Memory B cell (primary cell): ENCODE results near the gene AGBL4.
"Not testable (repeated sequence)": the region's sequence is repeated elsewhere in the genome, so short reads cannot be mapped to it uniquely, and the experiment has no call there.

Experiments used
- ATAC-seq: fragments of 150-1000 bp; cut with Tn5 transposase; 2 replicates; pipeline ENCODE4 v1.10.0; 2021; ENCODE audit warnings: low read depth, mild to moderate bottlenecking, moderate library complexity
- DNase-seq, 2 donors: peaks; one replicate each; pipeline ENCODE4 v3.0.0; 2022; ENCODE audit warnings: low spot score in 2 of 2
- H3K27ac Mint-ChIP-seq: one replicate; pipeline ENCODE4 v1.8.0; 2022; ENCODE audit warnings: mild to moderate bottlenecking, moderate library complexity, mixed read lengths
- H3K27me3 Mint-ChIP-seq: one replicate; pipeline ENCODE4 v1.8.0; 2022; ENCODE audit warnings: mixed read lengths
- H3K36me3 Mint-ChIP-seq: one replicate; pipeline ENCODE4 v1.8.0; 2022; ENCODE audit warnings: mild to moderate bottlenecking, mixed read lengths
- H3K4me1 Mint-ChIP-seq: one replicate; pipeline ENCODE4 v1.8.0; 2022; ENCODE audit warnings: mixed read lengths
- H3K4me3 Mint-ChIP-seq: one replicate; pipeline ENCODE4 v1.8.0; 2022; ENCODE audit warnings: mild to moderate bottlenecking, moderate library complexity, mixed read lengths
- H3K9me3 Mint-ChIP-seq: one replicate; pipeline ENCODE4 v1.8.0; 2022; ENCODE audit warnings: mixed read lengths

AGBL4 gene

DNA sequence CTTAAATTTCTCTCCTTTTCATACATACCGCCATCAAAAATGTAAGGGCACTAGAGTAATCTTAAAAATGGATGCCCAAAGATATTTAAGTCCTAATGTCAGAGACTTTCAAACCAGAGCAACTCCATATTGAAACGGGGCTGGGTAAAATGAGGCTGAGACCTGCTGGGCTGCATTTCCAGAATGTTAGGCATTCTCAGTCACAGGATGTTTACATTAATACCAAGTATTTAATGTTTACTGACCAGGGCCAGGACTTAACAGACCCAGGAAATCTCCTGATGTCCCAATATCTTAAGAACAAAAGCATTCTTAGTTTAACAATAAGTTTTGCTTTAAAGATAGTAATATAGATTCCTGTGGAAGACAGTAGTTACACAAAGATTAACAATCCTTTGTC lies 683.2 kb downstream of the AGBL4 start:
- H3K9me3 Mint-ChIP-seq, result peaks cover 6% of the 10 kb centered on the region
- no peaks in the 10 kb centered on the region for H3K4me1 Mint-ChIP-seq
- no peak for ATAC-seq
- H3K4me3 Mint-ChIP-seq, result no peak overlapping the region
- H3K27ac Mint-ChIP-seq, result no peak overlapping the region
- no peaks in the 10 kb centered on the region for H3K36me3 Mint-ChIP-seq
- peaks cover 6% of the 10 kb centered on the region for H3K27me3 Mint-ChIP-seq
- DNase-seq, result no peak

DNA sequence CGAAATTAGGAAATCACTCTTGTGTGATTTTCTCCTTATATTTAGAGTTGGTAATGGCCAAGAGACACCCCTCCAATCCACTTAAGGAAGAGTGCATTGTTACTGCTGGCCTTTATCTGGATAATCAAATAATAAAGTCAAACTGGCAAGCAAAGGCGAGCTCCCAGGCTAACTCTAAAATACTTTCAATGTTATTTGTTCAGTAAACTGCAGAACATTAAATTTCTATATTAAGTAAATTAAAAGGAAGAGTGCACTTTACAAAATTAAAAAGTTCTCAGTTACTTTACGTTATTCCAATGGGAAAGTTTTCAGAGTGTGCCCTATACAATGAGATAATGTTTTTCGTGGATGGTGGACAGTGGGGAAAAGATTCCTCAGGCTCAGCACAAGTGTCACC lies 684.7 kb downstream of the AGBL4 start:
- H3K36me3 Mint-ChIP-seq, result no peaks in the 10 kb centered on the region
- H3K27ac Mint-ChIP-seq, result no peak overlapping the region
- H3K4me3 Mint-ChIP-seq, result no peak overlapping the region
- DNase-seq, result no peak
- no peaks in the 10 kb centered on the region for H3K4me1 Mint-ChIP-seq
- H3K9me3 Mint-ChIP-seq, result no peaks in the 10 kb centered on the region
- peaks cover 6% of the 10 kb centered on the region for H3K27me3 Mint-ChIP-seq
- ATAC-seq, result no peak

GRCh38 chr1:49337251-49337650 lies 686.5 kb downstream of the AGBL4 start:
- DNase-seq (no peak), ATAC-seq (no peak)
- Mint-ChIP-seq H3K4me1 (no peaks in the 10 kb centered on the region), H3K27me3 (peaks cover 6% of the 10 kb centered on the region), H3K36me3 (no peaks in the 10 kb centered on the region), H3K4me3 (no peak overlapping the region), H3K9me3 (no peaks in the 10 kb centered on the region), H3K27ac (no peak overlapping the region)

DNA sequence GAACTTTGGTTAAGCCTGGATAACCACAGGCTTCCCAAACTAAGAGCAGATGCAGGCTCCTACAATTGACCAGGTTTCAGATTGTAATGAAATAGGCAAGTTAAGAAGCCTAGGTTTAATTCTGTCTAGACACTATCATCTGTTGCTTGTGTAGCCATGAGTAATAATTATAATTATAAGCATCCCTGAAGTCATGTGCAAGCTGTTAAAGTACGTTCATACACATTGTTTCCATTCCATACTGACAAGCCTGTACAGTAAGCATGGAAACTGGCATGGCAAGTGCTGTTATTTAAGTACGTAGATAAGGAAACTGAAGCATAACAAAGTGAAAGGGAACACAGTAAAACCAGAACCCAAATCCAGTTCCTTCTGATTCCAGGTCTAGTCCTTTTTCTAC lies 689.8 kb downstream of the AGBL4 start:
- DNase-seq (no peak), ATAC-seq (no peak)
- H3K27ac Mint-ChIP-seq, result no peak overlapping the region
- no peaks in the 10 kb centered on the region for H3K36me3 Mint-ChIP-seq
- no peaks in the 10 kb centered on the region for H3K9me3 Mint-ChIP-seq
- H3K4me1 Mint-ChIP-seq, result no peaks in the 10 kb centered on the region
- H3K4me3 Mint-ChIP-seq, result no peak overlapping the region
- H3K27me3 Mint-ChIP-seq, result peaks cover 3% of the 10 kb centered on the region

GRCh38 chr1:49331066-49331852 lies 692.5 kb downstream of the AGBL4 start:
- Mint-ChIP-seq H3K27ac (no peak overlapping the region), H3K36me3 (no peaks in the 10 kb centered on the region), H3K9me3 (no peaks in the 10 kb centered on the region), H3K4me3 (no peak overlapping the region), H3K27me3 (no peaks in the 10 kb centered on the region), H3K4me1 (no peaks in the 10 kb centered on the region)
- no peak for DNase-seq
- ATAC-seq, result no peak

DNA sequence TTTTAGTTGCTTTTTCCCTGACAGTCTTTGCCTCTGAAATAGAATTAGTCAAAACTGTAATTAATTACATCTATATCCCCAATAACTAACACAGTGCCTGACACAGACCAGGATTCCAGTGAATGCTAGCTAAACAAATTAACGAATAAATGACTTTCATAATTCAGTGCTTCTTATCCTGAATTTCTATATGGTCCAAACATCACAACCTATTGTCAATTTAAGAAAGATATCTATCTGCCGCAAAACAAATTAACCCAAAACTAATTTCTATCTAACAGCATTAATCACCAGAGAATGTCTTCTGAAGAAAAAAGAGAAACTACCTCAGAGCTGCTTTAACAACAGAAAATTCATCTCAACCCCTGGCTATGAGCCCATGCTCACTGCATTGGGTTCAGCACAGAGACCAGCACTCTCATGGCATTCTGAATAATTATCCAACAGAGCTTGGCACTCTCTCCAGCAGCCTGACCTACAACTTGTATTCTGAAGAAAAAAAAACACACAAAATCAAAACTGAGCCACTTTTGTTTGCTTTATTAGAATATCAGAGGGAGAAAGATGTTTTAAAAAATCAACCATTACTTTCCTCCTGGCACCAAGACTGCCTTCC lies 699.7 kb downstream of the AGBL4 start:
- no peaks in the 10 kb centered on the region for H3K9me3 Mint-ChIP-seq
- no peaks in the 10 kb centered on the region for H3K4me1 Mint-ChIP-seq
- no peak for ATAC-seq
- DNase-seq, result no peak
- H3K4me3 Mint-ChIP-seq, result no peak overlapping the region
- H3K27me3 Mint-ChIP-seq, result no peaks in the 10 kb centered on the region
- no peaks in the 10 kb centered on the region for H3K36me3 Mint-ChIP-seq
- no peak overlapping the region for H3K27ac Mint-ChIP-seq

DNA sequence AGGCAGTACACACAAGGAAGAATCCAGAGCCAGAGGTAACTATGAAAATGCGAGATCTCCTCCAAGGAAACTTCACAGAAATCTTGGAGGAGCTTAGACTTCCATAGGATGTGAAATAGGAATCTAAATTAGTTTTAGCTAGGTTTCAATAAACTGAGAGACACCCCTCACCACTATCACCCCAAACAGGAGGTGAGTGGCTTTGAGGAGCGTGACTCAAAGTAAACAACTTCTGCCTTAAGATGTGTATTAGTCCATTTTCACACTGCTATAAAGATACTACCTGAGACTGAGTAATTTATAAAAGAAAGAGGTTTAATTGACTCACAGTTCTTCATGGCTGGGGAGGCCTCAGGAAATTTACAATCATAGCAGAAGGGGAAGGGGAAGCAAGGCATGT lies 703.3 kb downstream of the AGBL4 start:
- not testable (repeated sequence) for H3K27ac Mint-ChIP-seq, H3K36me3 Mint-ChIP-seq, H3K4me3 Mint-ChIP-seq, H3K27me3 Mint-ChIP-seq, ATAC-seq, H3K4me1 Mint-ChIP-seq, H3K9me3 Mint-ChIP-seq, DNase-seq

DNA sequence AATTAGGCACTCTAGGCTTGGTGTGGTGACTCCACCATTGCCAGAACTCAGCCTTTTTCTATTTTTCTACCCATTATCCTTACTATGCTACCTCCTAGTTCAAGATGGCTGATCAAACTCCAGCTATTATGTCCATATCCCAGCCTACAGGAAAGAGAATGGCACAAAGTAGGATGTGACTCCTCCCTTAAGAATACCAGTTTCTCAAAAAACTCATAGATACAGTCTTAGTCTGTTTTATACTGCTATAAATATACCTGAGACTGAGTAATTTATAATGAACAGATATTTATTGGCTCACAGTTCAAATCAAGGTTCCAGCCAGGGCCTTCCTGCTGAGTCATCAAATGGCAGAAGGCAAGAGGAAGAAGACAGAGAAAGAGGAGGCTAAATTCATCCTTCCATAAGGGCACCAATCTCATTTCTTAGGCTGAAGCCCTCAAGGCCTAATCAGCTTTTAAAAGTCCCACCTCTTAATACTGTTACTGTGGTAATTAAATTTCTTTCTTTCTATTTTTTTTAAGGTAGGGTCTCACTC lies 704.3 kb downstream of the AGBL4 start:
- Mint-ChIP-seq H3K4me1 (no peaks in the 10 kb centered on the region), H3K4me3 (no peak overlapping the region), H3K27me3 (peaks cover 4% of the 10 kb centered on the region), H3K36me3 (no peaks in the 10 kb centered on the region), H3K27ac (no peak overlapping the region), H3K9me3 (peaks cover 2% of the 10 kb centered on the region)
- ATAC-seq, result no peak
- no peak for DNase-seq

- Mint-ChIP-seq H3K4me1 (no peaks in the 10 kb centered on the region), H3K27me3 (peaks cover 4% of the 10 kb centered on the region), H3K4me3 (no peak overlapping the region), H3K9me3 (peaks cover 4% of the 10 kb centered on the region), H3K27ac (no peak overlapping the region), H3K36me3 (no peaks in the 10 kb centered on the region)
- ATAC-seq (no peak), DNase-seq (no peak)
Measured at GRCh38 chr1:49318218-49318617, 705.5 kb downstream of the AGBL4 start.

- Mint-ChIP-seq H3K4me1 (peaks cover 2% of the 10 kb centered on the region), H3K27ac (no peak overlapping the region), H3K9me3 (peaks cover 4% of the 10 kb centered on the region), H3K27me3 (peaks cover 2% of the 10 kb centered on the region), H3K36me3 (no peaks in the 10 kb centered on the region), H3K4me3 (no peak overlapping the region)
- ATAC-seq, result no peak
- no peak for DNase-seq
Measured at GRCh38 chr1:49307457-49307856, 716.3 kb downstream of the AGBL4 start.

DNA sequence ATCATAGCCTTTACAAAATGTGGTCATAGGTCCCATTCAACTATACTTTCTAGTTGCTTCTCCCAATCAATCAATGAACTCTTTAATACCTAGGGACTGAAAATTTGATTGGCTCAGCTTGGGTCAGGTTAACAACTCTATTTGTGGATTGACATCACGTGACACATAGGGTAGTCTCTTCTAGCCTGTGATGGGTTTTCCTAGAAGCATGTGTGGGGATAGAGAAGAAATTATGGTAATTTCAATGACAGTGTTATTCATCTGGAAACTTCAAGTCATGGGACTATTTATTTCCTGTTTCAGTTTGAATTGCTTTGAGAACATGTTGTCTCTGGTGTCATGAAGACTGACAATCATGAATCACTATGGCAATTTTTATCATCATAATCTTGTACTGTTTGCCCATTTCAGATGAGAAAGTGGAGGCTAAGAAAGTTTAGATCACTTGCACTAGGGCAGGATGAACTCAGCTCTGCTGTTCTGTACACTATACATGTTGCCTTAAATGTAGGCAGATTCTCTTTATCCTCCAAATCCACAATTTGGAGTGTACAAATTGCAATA lies 717.2 kb downstream of the AGBL4 start:
- no peak for DNase-seq
- Mint-ChIP-seq H3K27ac (no peak overlapping the region), H3K27me3 (peaks cover 2% of the 10 kb centered on the region), H3K4me3 (no peak overlapping the region), H3K9me3 (peaks cover 3% of the 10 kb centered on the region), H3K36me3 (no peaks in the 10 kb centered on the region), H3K4me1 (peaks cover 2% of the 10 kb centered on the region)
- ATAC-seq, result no peak

DNA sequence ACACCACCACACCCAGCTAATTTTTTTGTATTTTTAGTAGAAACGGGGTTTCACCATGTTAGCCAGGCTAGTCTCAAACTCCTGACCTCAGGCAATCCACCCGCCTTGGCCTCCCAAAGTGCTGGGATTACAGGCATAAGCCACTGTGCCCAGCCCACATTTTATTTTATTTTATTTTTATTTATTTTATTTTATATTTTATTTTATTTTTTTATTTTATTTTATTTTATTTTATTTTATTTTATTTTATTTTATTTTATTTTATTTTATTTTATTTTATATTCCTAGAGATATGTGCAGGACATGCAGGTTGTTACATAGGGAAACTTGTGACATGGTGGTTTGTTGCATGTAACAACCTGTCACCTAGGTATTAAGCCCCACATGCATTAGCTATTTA lies 721.4 kb downstream of the AGBL4 start:
- not testable (repeated sequence) for H3K9me3 Mint-ChIP-seq, H3K4me1 Mint-ChIP-seq, H3K4me3 Mint-ChIP-seq, ATAC-seq, H3K27me3 Mint-ChIP-seq, H3K27ac Mint-ChIP-seq, DNase-seq, H3K36me3 Mint-ChIP-seq

GRCh38 chr1:49298304-49298703 lies 725.5 kb downstream of the AGBL4 start:
- no peaks in the 10 kb centered on the region for H3K36me3 Mint-ChIP-seq
- peaks cover 2% of the 10 kb centered on the region for H3K27me3 Mint-ChIP-seq
- DNase-seq, result no peak
- no peak for ATAC-seq
- H3K4me1 Mint-ChIP-seq, result no peaks in the 10 kb centered on the region
- H3K27ac Mint-ChIP-seq, result no peak overlapping the region
- peaks cover 3% of the 10 kb centered on the region for H3K9me3 Mint-ChIP-seq
- H3K4me3 Mint-ChIP-seq, result no peak overlapping the region

GRCh38 chr1:49297783-49298182 lies 726.0 kb downstream of the AGBL4 start:
- no peaks in the 10 kb centered on the region for H3K36me3 Mint-ChIP-seq
- H3K4me3 Mint-ChIP-seq, result no peak overlapping the region

More at GRCh38 chr1:49297783-49298182, 726.0 kb downstream of the AGBL4 start:
- Mint-ChIP-seq H3K27ac (no peak overlapping the region), H3K27me3 (peaks cover 2% of the 10 kb centered on the region), H3K4me1 (no peaks in the 10 kb centered on the region), H3K9me3 (peaks cover 2% of the 10 kb centered on the region)
- no peak for DNase-seq
- no peak for ATAC-seq
